Activated naive CD8-positive, alpha-beta T cell treated with anti-CD3 and anti-CD28 coated beads, Interleukin-2, amount 10 ng/mL, durations not matched to agents 7 days and 5 days (primary cell): ENCODE data around the gene POLD1. TPM values are rescaled to one million over a fixed set of nuclear protein-coding genes. Genes with fewer than 3 reads are reported as not detected.
"Not testable (repeated sequence)": the region's sequence is repeated elsewhere in the genome, so short reads cannot be mapped to it uniquely, and the experiment has no call there.

Source experiments
- ATAC-seq: fragments of 150-1000 bp; cut with Tn5 transposase; one replicate; pipeline ENCODE4 v1.10.0; 2021; ENCODE audit warnings: low read depth, moderate library complexity
- POLR2A ChIA-PET: fragments of 350-600 bp; sonication (Branson Sonifier 250); formaldehyde crosslinking; loops from one replicate; lab custom pipeline; 2021; ENCODE audit warnings: antibody characterized with exemption; lab: Charles Lee
- DNase-seq: peaks from one replicate; pipeline ENCODE4 v3.0.0; 2021
- H3K27ac Mint-ChIP-seq: one replicate; pipeline ENCODE4 v1.8.0; 2022; ENCODE audit warnings: mild to moderate bottlenecking, mixed read lengths
- H3K27me3 Mint-ChIP-seq: one replicate; pipeline ENCODE4 v1.8.0; 2022; ENCODE audit warnings: mild to moderate bottlenecking, moderate library complexity, mixed read lengths
- H3K36me3 Mint-ChIP-seq: one replicate; pipeline ENCODE4 v1.8.0; 2021; ENCODE audit warnings: mild to moderate bottlenecking, mixed read lengths
- H3K4me1 Mint-ChIP-seq: one replicate; pipeline ENCODE4 v1.8.0; 2021; ENCODE audit warnings: mixed read lengths
- H3K4me3 Mint-ChIP-seq: one replicate; pipeline ENCODE4 v1.8.0; 2022; ENCODE audit warnings: mild to moderate bottlenecking, moderate library complexity, mixed read lengths
- H3K9me3 Mint-ChIP-seq: one replicate; pipeline ENCODE4 v1.8.0; 2021; ENCODE audit warnings: mixed read lengths
- total RNA-seq, 2 experiments: library from RNA; stranded (reverse); gene quantifications; one replicate each; pipeline ENCODE4 v1.2.3, GENCODE V29; 2021

The POLD1 gene
- total RNA-seq, 2 experiments from 2014 or later, result 131 to 143 TPM

DNA sequence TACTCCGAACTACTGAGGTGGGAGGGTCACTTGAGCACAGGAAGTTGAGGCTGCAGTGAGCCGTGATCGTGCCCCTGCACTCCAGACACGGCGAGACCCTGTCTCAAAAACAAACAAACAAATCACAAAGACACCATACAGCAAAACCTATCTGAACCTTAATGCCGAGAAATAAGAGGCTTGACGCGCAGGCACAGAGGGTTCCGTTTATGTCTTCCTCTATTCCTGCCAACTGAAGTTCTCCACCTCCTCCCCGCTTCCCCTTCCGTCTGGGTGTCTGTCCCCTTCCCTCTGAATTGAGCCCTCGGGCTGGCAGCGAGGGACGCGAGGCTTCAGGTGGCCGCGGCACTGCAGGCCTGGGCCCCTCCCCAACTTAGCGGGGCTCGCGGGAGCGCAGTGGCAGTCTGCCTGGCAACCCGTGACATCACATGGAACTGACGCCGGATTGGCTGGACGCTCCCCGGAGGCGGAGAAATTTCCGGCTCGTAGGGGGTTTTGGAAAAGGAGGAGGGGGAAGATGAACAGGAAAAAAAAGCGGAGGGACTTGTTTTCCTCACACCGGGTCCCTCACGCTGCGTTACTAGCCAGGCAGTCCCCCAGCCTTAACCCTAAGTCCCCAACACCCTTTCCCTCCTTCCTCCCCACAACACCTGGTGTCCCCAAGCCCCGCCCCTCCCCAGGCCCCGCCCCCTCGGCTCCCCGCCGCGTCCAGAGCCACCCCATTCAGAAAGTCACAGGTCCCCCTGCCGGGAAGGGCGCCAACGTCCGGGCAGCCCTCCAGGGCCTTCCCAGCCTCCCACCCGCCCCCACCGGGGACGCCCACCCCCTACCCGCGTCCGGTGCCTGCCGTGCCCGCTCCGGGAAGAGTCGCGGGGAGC is 47.4 kb downstream of the POLD1 start:
- Mint-ChIP-seq H3K4me1 (peaks cover 8% of the 10 kb centered on the region), H3K36me3 (no peaks in the 10 kb centered on the region), H3K4me3 (peak overlapping the region; percentile 95), H3K27me3 (peaks cover 34% of the 10 kb centered on the region), H3K9me3 (no peaks in the 10 kb centered on the region), H3K27ac (peak overlapping the region; percentile 83)
- ATAC-seq (peak; percentile 93), DNase-seq (peak; percentile 91)
- POLR2A ChIA-PET, result no interaction called here

DNA sequence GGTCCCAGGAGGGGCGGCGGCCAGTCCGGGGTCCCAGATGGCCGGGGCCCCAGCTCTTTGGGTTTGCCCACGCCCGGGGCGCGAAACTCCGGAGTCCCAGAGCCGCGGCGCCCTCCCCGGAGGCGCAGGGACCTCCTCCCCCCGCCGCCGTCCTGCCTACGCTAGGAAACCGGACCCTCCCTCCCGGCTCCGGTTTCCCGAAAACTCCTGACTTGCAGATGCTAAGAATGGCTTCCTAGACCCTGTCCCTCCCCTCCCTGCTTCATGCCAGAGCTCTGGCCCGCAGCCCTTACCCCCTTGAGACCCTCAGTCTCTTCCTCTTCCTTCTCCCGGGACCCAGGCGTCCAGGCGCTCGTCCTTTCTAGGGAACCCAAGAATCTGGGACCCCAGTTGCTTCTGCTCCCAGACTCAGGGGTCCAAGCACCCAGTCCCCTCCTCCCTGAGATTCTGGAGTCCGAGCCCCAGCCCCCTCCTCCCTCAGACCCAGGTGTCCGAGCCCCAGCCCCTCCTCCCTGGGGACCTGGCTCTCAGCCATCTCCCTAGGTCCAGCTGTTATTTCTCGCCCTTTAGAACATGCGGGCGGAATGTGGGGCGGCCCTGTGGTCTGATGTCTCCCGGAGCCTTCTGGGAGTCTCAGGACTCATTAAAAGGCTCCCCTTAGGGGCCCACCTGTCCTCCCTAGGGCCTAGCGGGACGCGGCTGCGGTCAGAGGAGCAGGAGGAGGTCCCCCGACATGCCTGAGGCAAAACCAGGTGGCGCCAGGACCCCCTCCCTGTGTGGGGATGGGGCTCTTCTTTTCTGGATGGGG is 48.3 kb downstream of the POLD1 start, which contains the start of gene MYBPC2:
TSS of gene MYBPC2 (plus strand) at position 672 of the 808 bp plus-strand sequence. CDS start at position 734, 62 bp downstream.
- Mint-ChIP-seq H3K9me3 (no peaks in the 10 kb centered on the region), H3K27me3 (peaks cover 34% of the 10 kb centered on the region), H3K4me3 (peak within 1 kb of the TSS; percentile 95), H3K36me3 (no peaks in the 10 kb centered on the region), H3K27ac (peak within 1 kb of the TSS; percentile 83), H3K4me1 (peaks cover 8% of the 10 kb centered on the region)
- no peak for ATAC-seq
- POLR2A ChIA-PET, result no interaction called here
- DNase-seq, result no peak

GRCh38 chr19:50433201-50434180 is 49.3 kb downstream of the POLD1 start:
- Mint-ChIP-seq H3K36me3 (no peaks in the 10 kb centered on the region), H3K4me3 (peak overlapping the region; percentile 47), H3K27me3 (peaks cover 34% of the 10 kb centered on the region), H3K9me3 (no peaks in the 10 kb centered on the region), H3K27ac (no peak overlapping the region), H3K4me1 (peaks cover 8% of the 10 kb centered on the region)
- POLR2A ChIA-PET, result interaction anchor here (0.6 kb wide), 1 partner anchor 76 kb away, joined by 3 read pairs; no protein-coding TSS in a partner anchor
- no peak for ATAC-seq
- no peak for DNase-seq

DNA sequence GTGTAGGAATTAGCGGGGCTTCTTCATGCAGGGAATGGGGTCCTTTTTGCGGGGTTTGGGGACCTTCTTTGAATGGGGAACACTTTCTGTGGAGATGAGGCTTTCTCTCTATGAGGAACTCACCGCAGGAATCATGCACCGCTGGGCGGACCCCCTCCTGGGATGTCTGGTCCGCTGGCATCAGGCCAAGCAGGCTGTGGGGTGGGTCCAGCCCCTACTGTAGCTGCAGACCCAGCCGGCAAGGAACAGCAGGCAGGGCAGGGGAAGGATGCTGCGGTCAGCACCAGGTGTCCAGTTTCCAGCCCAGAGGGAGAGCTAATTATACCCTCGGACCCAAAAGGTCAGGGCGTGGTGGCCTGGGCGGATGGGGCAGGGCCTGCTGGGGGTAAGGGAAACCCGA is 50.4 kb downstream of the POLD1 start:
- DNase-seq (no peak), ATAC-seq (no peak)
- Mint-ChIP-seq H3K4me3 (no peak overlapping the region), H3K9me3 (no peaks in the 10 kb centered on the region), H3K27me3 (peaks cover 27% of the 10 kb centered on the region), H3K4me1 (peaks cover 6% of the 10 kb centered on the region), H3K36me3 (no peaks in the 10 kb centered on the region), H3K27ac (no peak overlapping the region)
- POLR2A ChIA-PET, result no interaction called here

- POLR2A ChIA-PET, result no interaction called here
- Mint-ChIP-seq H3K27me3 (peaks cover 23% of the 10 kb centered on the region), H3K4me3 (no peak overlapping the region), H3K4me1 (peaks cover 6% of the 10 kb centered on the region), H3K27ac (no peak overlapping the region), H3K36me3 (no peaks in the 10 kb centered on the region), H3K9me3 (no peaks in the 10 kb centered on the region)
- no peak for ATAC-seq
- DNase-seq, result no peak
Measured at GRCh38 chr19:50435221-50435620, 51.1 kb downstream of the POLD1 start.

DNA sequence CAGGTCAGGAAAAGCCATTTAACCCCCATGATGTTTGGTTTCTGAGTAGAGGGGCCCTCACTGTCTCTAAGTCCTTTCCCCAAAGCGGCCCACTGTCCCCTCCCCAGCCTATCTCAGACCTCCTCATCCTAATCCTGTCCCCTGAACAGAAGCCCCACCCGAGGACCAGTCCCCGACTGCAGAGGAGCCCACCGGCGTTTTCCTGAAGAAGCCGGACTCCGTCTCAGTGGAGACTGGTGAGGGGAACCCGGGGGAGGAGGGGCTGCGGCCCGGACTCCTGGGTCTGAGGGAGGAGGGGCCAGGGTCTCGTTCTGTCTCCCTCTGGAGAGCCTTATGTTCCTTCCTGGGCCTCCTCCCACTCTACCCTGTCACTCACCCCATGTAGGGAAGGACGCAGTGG is 51.5 kb downstream of the POLD1 start:
- Mint-ChIP-seq H3K4me1 (peaks cover 6% of the 10 kb centered on the region), H3K9me3 (no peaks in the 10 kb centered on the region), H3K36me3 (no peaks in the 10 kb centered on the region), H3K27me3 (peaks cover 21% of the 10 kb centered on the region), H3K27ac (no peak overlapping the region), H3K4me3 (no peak overlapping the region)
- POLR2A ChIA-PET, result no interaction called here
- no peak for DNase-seq
- no peak for ATAC-seq

DNA sequence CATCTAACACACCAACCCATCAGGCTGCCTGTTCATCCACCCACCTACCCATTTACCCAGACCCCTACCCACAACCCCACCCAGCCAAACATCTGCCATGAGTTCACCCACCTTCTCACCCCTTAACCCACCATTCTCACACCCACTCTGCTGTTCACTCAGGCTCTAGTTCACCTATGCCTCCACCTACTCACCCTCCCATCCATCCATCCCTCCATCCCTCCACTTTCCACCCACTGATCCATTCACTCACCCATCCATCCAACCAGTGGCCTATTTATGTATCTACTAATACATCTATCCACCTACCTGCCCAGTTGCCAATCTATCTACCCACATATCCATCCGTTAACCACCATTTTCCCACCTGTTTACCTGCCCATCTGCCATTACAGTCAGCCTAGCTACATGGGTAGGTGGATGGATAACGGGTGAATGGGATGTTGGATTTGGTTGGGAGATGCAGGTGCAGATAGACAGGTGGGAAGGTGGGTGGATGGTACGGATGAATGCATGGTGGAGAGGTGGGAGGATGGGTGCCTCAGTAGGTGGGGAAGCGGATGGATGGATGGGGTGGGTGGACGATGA is 53.8 kb downstream of the POLD1 start:
- no peak overlapping the region for H3K27ac Mint-ChIP-seq
- no peak overlapping the region for H3K4me3 Mint-ChIP-seq
- H3K9me3 Mint-ChIP-seq, result no peaks in the 10 kb centered on the region
- H3K27me3 Mint-ChIP-seq, result peaks cover 10% of the 10 kb centered on the region
- no peaks in the 10 kb centered on the region for H3K4me1 Mint-ChIP-seq
- DNase-seq, result no peak
- POLR2A ChIA-PET, result no interaction called here
- no peaks in the 10 kb centered on the region for H3K36me3 Mint-ChIP-seq
- no peak for ATAC-seq

- POLR2A ChIA-PET, DNase-seq, H3K4me3 Mint-ChIP-seq, H3K27ac Mint-ChIP-seq, H3K27me3 Mint-ChIP-seq, H3K36me3 Mint-ChIP-seq, ATAC-seq, H3K9me3 Mint-ChIP-seq, H3K4me1 Mint-ChIP-seq: not testable (repeated sequence)
Measured at GRCh38 chr19:50439130-50439529, 55.0 kb downstream of the POLD1 start.

GRCh38 chr19:50444059-50444458 is 59.9 kb downstream of the POLD1 start:
- Mint-ChIP-seq H3K4me3 (no peak overlapping the region), H3K9me3 (peaks cover 5% of the 10 kb centered on the region), H3K27ac (no peak overlapping the region), H3K4me1 (peaks cover 4% of the 10 kb centered on the region), H3K27me3 (peaks cover 9% of the 10 kb centered on the region), H3K36me3 (no peaks in the 10 kb centered on the region)
- DNase-seq, result no peak
- POLR2A ChIA-PET, result no interaction called here
- ATAC-seq, result no peak

DNA sequence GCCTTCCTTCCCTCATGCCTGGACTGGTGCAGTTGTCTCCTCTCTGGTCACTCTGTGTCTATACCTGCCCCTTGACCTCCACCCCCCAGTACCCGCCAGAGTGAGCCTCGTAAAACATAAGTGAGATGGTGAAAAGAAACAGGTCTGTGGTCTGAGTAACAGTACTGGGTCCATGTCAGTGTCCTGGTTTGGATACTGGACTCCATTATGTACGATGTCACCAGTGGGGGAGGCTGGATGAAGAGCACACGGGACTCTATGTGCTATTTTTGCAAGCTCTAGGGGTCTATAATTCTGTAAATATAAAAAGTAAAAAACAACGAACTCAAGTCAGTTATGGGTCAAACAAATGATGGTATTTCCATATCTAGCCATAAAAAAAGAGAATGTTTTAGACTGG is 62.9 kb downstream of the POLD1 start:
- H3K4me3 Mint-ChIP-seq, result no peak overlapping the region
- peaks cover 4% of the 10 kb centered on the region for H3K4me1 Mint-ChIP-seq

GRCh38 chr19:50447750-50448149 is 63.6 kb downstream of the POLD1 start:
- Mint-ChIP-seq H3K4me3 (no peak overlapping the region), H3K4me1 (peaks cover 4% of the 10 kb centered on the region), H3K27ac (no peak overlapping the region), H3K36me3 (no peaks in the 10 kb centered on the region), H3K27me3 (peaks cover 8% of the 10 kb centered on the region), H3K9me3 (peaks cover 5% of the 10 kb centered on the region)
- POLR2A ChIA-PET, result no interaction called here
- no peak for ATAC-seq
- DNase-seq, result no peak

More for the DNA sequence above, 62.9 kb downstream of the POLD1 start:
- POLR2A ChIA-PET, result no interaction called here
- DNase-seq (no peak), ATAC-seq (no peak)
- Mint-ChIP-seq H3K36me3 (no peaks in the 10 kb centered on the region), H3K27ac (no peak overlapping the region), H3K27me3 (peaks cover 8% of the 10 kb centered on the region), H3K9me3 (peaks cover 5% of the 10 kb centered on the region)

GRCh38 chr19:50449236-50449899 is 65.2 kb downstream of the POLD1 start:
- ATAC-seq (no peak), DNase-seq (no peak)
- POLR2A ChIA-PET, result no interaction called here
- no peaks in the 10 kb centered on the region for H3K36me3 Mint-ChIP-seq
- H3K4me3 Mint-ChIP-seq, result no peak overlapping the region
- H3K4me1 Mint-ChIP-seq, result peaks cover 2% of the 10 kb centered on the region
- H3K9me3 Mint-ChIP-seq, result peaks cover 5% of the 10 kb centered on the region
- no peak overlapping the region for H3K27ac Mint-ChIP-seq
- peaks cover 3% of the 10 kb centered on the region for H3K27me3 Mint-ChIP-seq
